Activated CD4-positive, alpha-beta T cell treated with anti-CD3 and anti-CD28 coated beads, Interleukin-2, amount 10 ng/mL, durations not matched to agents 7 days and 5 days (primary cell): Measurements from ENCODE around the gene RAPGEF4. TPM values are rescaled to one million over a fixed set of nuclear protein-coding genes. Genes with fewer than 3 reads are reported as not detected.

Experiments used
- CTCF ChIA-PET: fragments of 350-600 bp; sonication (Branson Sonifier 250); formaldehyde crosslinking; loops from one replicate; lab custom pipeline; 2021; ENCODE audit warnings: antibody characterized with exemption; lab: Charles Lee
- POLR2A ChIA-PET: fragments of 350-600 bp; sonication (Branson Sonifier 250); formaldehyde crosslinking; loops from one replicate; lab custom pipeline; 2021; ENCODE audit warnings: antibody characterized with exemption; lab: Charles Lee
- DNase-seq: peaks from one replicate; pipeline ENCODE4 v3.0.0-alpha.2; 2020
- H3K27ac Mint-ChIP-seq: one replicate; pipeline ENCODE4 v1.8.0; 2021; ENCODE audit warnings: mild to moderate bottlenecking, moderate library complexity, mixed read lengths
- H3K27me3 Mint-ChIP-seq: one replicate; pipeline ENCODE4 v1.8.0; 2021; ENCODE audit warnings: mixed read lengths
- H3K36me3 Mint-ChIP-seq: one replicate; pipeline ENCODE4 v1.8.0; 2021; ENCODE audit warnings: low read depth, mixed read lengths
- H3K4me1 Mint-ChIP-seq: one replicate; pipeline ENCODE4 v1.8.0; 2021; ENCODE audit warnings: mixed read lengths
- H3K4me3 Mint-ChIP-seq: one replicate; pipeline ENCODE4 v1.8.0; 2021; ENCODE audit warnings: mild to moderate bottlenecking, moderate library complexity, mixed read lengths
- H3K9me3 Mint-ChIP-seq: one replicate; pipeline ENCODE4 v1.8.0; 2021; ENCODE audit warnings: mixed read lengths
- total RNA-seq, 2 experiments: library from RNA; stranded (reverse); gene quantifications; one replicate each; pipeline ENCODE4 v1.2.3, GENCODE V29; 2021

The RAPGEF4 gene
- total RNA-seq, 2 experiments from 2014 or later, result 0.62 to 0.77 TPM

DNA sequence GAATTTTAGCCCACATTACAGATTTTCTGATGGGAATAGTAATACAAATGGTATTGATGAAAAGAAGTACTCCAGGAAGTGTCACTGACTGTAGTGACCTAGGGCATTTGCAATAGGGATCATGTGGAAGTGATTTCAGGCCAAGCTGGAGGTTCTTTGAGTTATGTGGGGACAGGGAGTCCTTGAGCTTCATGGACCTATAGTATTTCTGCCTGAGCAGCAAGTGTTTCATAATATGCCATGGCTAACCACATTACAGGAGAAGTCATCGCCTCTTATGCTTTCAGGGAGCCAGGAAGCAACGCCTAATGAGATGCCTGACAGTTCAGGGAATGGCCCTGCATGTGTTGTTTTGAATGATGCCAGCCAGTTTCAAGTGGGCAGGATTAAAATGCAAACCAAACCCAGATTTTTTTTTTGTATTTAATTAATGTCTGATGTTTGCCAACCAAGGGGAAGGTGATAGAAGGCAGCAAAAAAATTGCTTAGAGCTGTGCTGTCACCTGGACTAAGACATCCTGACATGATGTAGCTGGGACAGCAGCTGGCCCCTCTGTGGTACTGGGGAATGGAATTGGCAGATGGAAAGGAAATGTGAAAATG is 109.5 kb downstream of the RAPGEF4 start:
- ChIA-PET POLR2A (no interaction called here), CTCF (interaction anchor here (0.6 kb wide), 1 partner anchor 672 kb away, joined by 3 read pairs; no protein-coding TSS in a partner anchor)
- H3K27me3 Mint-ChIP-seq, result peaks cover 7% of the 10 kb centered on the region
- no peaks in the 10 kb centered on the region for H3K9me3 Mint-ChIP-seq
- no peaks in the 10 kb centered on the region for H3K4me1 Mint-ChIP-seq
- H3K27ac Mint-ChIP-seq, result no peak overlapping the region
- no peaks in the 10 kb centered on the region for H3K36me3 Mint-ChIP-seq
- no peak overlapping the region for H3K4me3 Mint-ChIP-seq
- DNase-seq, result no peak

DNA sequence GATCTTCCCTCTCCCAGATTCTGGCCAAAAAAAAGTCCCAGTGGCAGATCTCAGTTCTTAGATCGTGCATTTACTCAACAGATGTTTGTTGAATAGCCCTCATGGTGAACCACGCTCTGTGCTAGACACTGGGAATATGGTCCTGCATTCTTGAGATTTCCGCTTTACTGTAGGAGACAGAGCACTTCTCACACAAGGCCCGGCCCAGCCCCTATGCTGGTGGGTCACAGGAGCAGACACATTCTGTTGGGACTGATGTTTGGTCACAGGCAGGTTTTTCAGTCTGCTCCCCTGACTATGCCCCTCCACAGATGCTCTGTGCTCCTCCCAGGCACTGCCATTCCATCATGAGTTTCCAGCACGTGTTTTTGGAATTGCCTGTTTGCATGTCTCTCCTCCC is 110.9 kb downstream of the RAPGEF4 start:
- no peaks in the 10 kb centered on the region for H3K9me3 Mint-ChIP-seq
- H3K4me1 Mint-ChIP-seq, result no peaks in the 10 kb centered on the region
- ChIA-PET CTCF (no interaction called here), POLR2A (no interaction called here)
- no peak overlapping the region for H3K4me3 Mint-ChIP-seq
- no peaks in the 10 kb centered on the region for H3K36me3 Mint-ChIP-seq
- H3K27ac Mint-ChIP-seq, result no peak overlapping the region
- no peak for DNase-seq
- H3K27me3 Mint-ChIP-seq, result peaks cover 3% of the 10 kb centered on the region

DNA sequence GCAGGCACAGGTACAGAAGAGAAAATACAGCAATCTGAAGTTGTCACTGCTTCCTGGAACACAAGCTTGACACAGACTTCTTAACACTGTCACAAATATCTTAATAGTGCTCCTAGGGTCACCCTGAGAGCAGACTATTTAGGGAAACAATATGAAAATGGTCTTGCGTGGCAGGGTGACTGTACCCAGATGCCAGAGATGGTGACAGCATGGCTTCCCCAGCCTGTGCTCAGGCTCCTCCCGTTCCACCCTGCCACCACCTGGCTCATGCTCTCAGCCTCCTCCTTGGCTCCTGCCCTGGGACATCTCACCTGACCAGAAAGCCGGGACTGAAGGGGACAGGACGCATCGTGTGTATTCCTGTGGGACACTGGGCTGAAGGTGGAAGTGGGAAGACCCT is 111.5 kb downstream of the RAPGEF4 start:
- peaks cover 3% of the 10 kb centered on the region for H3K27me3 Mint-ChIP-seq
- H3K4me1 Mint-ChIP-seq, result no peaks in the 10 kb centered on the region
- ChIA-PET POLR2A (no interaction called here), CTCF (no interaction called here)
- no peak overlapping the region for H3K27ac Mint-ChIP-seq
- H3K9me3 Mint-ChIP-seq, result no peaks in the 10 kb centered on the region
- no peaks in the 10 kb centered on the region for H3K36me3 Mint-ChIP-seq
- no peak overlapping the region for H3K4me3 Mint-ChIP-seq
- DNase-seq, result no peak

DNA sequence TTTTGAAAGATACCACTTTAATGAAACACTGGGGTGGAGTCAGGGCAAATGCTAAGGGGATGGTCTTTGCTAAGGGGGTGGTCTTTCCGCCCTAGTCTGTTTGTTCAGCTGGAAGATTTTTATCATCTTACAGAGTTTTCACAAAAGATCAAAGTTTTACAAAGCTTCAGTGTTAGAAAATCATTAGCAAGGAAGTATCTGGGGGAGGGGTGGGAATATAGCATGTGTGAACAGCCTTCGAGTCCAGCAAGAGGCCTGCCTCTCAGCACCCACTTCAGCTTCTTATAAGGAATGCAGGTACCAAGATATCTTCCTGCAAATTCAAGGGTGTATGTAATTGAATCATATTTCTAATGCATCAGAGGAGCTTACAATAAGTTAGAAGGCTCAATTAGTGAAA is 112.9 kb downstream of the RAPGEF4 start:
- H3K36me3 Mint-ChIP-seq, result no peaks in the 10 kb centered on the region
- POLR2A ChIA-PET, result interaction anchor here (0.6 kb wide), 1 partner anchor 13 kb away, joined by 7 read pairs; no protein-coding TSS in a partner anchor
- DNase-seq, result no peak
- H3K9me3 Mint-ChIP-seq, result no peaks in the 10 kb centered on the region
- CTCF ChIA-PET, result interaction anchor here (0.8 kb wide), 1 partner anchor 84 kb away, joined by 3 read pairs; no protein-coding TSS in a partner anchor
- no peaks in the 10 kb centered on the region for H3K4me1 Mint-ChIP-seq
- peaks cover 5% of the 10 kb centered on the region for H3K27me3 Mint-ChIP-seq
- no peak overlapping the region for H3K27ac Mint-ChIP-seq
- no peak overlapping the region for H3K4me3 Mint-ChIP-seq

DNA sequence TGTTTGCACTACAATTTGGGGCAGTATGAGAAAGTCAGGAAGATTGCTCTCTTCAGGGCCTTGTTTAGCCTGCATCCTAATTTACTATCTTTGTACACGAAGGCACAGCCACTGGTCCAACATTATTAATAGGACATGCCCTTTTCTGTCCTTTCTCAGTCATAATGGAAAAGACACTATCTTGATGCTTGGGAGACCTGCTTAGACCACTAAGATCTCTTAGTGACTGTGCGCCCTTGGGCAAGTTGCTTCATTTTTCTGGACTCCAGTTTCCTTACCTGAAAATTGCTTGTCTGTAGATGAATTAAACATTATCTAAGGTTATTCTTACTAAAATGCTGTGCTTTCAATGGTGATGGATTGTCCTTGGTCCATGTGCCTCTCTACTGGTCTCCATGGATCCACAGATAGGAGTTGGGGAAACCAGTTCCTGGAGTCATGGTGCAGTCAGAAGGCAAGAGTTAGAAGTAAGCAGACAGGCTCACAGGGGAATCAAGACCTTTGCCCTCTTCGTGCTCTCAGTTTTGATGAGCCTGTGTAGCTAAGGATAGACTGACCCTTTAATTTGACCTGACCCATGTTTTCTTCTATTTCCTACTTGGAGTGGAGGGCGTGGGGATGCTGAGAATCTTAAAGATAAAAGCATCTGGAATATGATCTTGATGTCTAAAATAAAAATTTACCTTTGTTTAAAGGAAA is 114.0 kb downstream of the RAPGEF4 start:
- Mint-ChIP-seq H3K36me3 (no peaks in the 10 kb centered on the region), H3K27ac (no peak overlapping the region), H3K27me3 (peaks cover 5% of the 10 kb centered on the region), H3K4me3 (no peak overlapping the region), H3K4me1 (no peaks in the 10 kb centered on the region), H3K9me3 (no peaks in the 10 kb centered on the region)
- no peak for DNase-seq
- ChIA-PET POLR2A (no interaction called here), CTCF (interaction anchor here (0.8 kb wide), 1 partner anchor 83 kb away, joined by 3 read pairs; no protein-coding TSS in a partner anchor)

DNA sequence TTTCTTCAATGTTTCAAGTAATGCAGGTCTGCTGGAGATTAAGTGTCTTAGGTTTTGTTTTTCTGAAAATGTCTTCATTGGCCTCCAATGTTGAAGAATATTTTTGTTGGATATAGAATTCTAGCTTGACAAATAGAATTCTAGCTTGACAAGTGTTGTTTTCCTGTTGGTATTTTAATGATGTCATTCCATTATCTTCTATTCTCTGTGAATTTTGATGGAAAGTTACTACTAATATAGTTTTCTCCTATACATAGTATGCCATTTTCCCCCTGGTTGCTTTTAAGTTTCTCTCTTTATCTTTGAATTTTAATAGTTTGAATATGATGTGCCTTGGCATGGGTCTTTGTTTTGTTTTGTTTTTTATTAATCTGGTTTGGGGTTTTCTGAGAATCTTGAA is 119.9 kb downstream of the RAPGEF4 start:
- peaks cover 2% of the 10 kb centered on the region for H3K4me1 Mint-ChIP-seq
- H3K36me3 Mint-ChIP-seq, result no peaks in the 10 kb centered on the region
- H3K4me3 Mint-ChIP-seq, result no peak overlapping the region
- CTCF ChIA-PET, result no interaction called here
- DNase-seq, result no peak
- H3K27ac Mint-ChIP-seq, result no peak overlapping the region
- H3K9me3 Mint-ChIP-seq, result no peaks in the 10 kb centered on the region
- H3K27me3 Mint-ChIP-seq, result peaks cover 20% of the 10 kb centered on the region
- POLR2A ChIA-PET, result no interaction called here

DNA sequence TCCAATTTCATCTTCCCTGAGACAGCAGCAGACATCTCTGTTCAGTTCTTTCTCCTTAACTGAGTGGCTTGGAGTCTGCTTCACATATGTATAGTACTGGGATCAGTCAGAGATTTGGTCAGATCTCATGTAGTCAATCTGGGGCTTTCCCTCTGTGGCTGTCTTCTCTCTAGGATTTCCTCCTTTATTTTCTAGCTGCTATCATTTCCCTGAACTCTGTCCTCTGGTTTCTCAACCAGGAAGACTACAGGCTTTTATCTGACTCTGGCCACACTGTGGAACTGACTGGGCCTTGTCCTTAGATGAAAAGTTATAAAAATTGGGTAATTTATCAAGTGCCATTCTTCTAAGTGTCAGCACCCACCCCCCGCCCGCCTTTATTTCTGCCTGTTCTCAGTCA is 121.0 kb downstream of the RAPGEF4 start:
- CTCF ChIA-PET, result interaction anchor here (0.6 to 0.8 kb wide), 2 partner anchors 22 to 41 kb away, joined by 3 to 4 read pairs; no protein-coding TSS in a partner anchor
- H3K27me3 Mint-ChIP-seq, result peaks cover 25% of the 10 kb centered on the region
- H3K9me3 Mint-ChIP-seq, result no peaks in the 10 kb centered on the region
- peaks cover 2% of the 10 kb centered on the region for H3K4me1 Mint-ChIP-seq
- POLR2A ChIA-PET, result no interaction called here
- no peak overlapping the region for H3K27ac Mint-ChIP-seq
- no peaks in the 10 kb centered on the region for H3K36me3 Mint-ChIP-seq
- DNase-seq, result no peak
- H3K4me3 Mint-ChIP-seq, result no peak overlapping the region

DNA sequence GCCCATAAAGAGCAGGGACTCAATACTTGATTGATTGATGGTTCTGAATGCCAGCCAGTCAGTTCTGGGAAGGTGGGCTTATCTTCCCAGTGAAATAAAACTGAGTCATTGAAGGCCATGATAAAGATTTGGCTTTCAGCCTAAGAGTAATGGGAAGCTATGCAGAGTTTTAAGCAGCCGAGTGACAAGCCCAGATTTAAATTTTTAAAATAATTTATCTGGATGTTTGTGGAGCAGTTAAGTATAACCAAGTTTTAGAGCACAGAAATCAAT is 122.8 kb downstream of the RAPGEF4 start:
- peaks cover 24% of the 10 kb centered on the region for H3K27me3 Mint-ChIP-seq
- ChIA-PET POLR2A (no interaction called here), CTCF (no interaction called here)
- peaks cover 2% of the 10 kb centered on the region for H3K4me1 Mint-ChIP-seq
- no peak for DNase-seq
- H3K27ac Mint-ChIP-seq, result no peak overlapping the region
- H3K9me3 Mint-ChIP-seq, result no peaks in the 10 kb centered on the region
- H3K4me3 Mint-ChIP-seq, result no peak overlapping the region
- no peaks in the 10 kb centered on the region for H3K36me3 Mint-ChIP-seq

DNA sequence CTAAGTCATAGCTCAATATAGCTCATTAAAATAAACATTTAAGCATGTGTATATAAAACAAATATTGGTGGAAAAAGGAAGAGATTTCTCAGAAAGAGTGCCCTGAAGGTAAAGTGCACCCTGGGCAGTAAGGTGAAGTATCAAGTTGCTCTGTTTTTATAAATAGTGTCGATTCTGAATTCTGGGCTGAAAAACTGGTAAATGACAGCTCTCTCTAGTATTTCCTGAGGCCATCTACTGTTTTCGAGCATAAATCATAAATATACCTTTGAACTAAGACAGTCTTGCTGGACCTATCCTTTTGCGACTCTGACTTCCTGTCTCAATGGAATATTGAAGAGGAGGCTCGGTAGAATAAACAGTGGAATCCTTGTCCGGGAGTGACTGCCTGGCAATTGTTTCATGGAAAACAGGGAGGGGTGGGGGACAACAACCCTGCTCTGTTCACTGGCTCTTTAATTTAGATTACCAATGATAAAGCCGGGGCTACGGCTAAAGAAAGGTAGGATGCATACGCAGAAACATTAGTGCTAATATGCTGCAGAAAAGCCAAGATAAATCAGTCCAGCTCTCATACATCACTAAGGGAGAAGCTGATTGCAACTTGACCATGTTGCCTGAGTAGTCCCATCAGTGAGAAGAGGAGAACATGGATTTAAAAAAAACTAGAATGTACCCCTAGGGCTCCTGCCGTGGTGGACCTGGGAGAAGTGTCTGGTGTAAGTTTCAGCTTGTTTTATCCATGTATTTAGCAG is 124.1 kb downstream of the RAPGEF4 start:
- no peaks in the 10 kb centered on the region for H3K9me3 Mint-ChIP-seq
- no peak overlapping the region for H3K27ac Mint-ChIP-seq
- CTCF ChIA-PET, result no interaction called here
- H3K4me1 Mint-ChIP-seq, result peaks cover 2% of the 10 kb centered on the region
- no peak overlapping the region for H3K4me3 Mint-ChIP-seq
- H3K27me3 Mint-ChIP-seq, result peaks cover 24% of the 10 kb centered on the region
- no peak for DNase-seq
- H3K36me3 Mint-ChIP-seq, result no peaks in the 10 kb centered on the region
- POLR2A ChIA-PET, result interaction anchor here (0.6 kb wide), 1 partner anchor 317 kb away, joined by 5 read pairs; no protein-coding TSS in a partner anchor

DNA sequence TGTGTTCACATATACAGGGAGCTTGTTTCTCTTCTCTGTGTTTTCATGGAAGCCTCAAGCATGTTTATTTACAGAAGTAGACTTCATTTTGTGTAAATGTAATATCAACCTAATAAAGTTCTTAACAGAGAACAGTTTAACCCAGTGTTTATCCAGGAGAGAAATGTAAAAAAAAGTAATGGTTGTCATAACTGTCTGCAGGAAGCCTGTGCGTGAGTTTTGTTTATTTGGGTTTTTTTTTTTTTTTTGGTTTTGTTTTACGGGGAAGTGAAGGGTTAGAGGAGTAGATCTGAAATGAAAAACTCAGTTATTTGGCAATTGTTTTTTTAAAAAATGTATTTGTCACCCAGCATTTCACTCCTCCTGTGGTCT is 124.7 kb downstream of the RAPGEF4 start:
- CTCF ChIA-PET, result no interaction called here
- H3K4me3 Mint-ChIP-seq, result no peak overlapping the region
- H3K36me3 Mint-ChIP-seq, result no peaks in the 10 kb centered on the region
- H3K27ac Mint-ChIP-seq, result no peak overlapping the region
- H3K9me3 Mint-ChIP-seq, result no peaks in the 10 kb centered on the region
- DNase-seq, result no peak
- peaks cover 2% of the 10 kb centered on the region for H3K4me1 Mint-ChIP-seq
- POLR2A ChIA-PET, result no interaction called here
- H3K27me3 Mint-ChIP-seq, result peaks cover 21% of the 10 kb centered on the region

DNA sequence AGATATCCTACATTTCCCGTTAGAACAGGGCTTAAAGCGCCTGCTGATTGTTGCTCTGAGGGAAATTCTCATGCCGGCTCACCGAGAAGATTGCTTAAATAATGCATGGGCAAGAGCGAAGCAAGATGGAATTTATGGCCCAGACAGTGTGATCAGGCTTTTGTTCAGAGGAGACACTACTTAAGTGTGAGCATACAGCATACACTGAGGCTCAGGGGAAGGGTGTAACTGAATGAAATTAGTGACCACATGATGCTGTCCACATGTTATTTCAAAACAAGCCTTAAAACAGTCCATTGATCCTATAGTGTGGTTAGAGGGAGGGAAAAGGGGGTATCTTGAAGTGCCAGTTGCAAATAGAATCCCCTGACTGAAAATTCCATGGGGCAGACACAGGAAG is 125.5 kb downstream of the RAPGEF4 start:
- DNase-seq, result no peak
- no peaks in the 10 kb centered on the region for H3K9me3 Mint-ChIP-seq
- H3K36me3 Mint-ChIP-seq, result no peaks in the 10 kb centered on the region
- peaks cover 21% of the 10 kb centered on the region for H3K27me3 Mint-ChIP-seq
- ChIA-PET CTCF (no interaction called here), POLR2A (no interaction called here)
- H3K4me1 Mint-ChIP-seq, result peaks cover 2% of the 10 kb centered on the region
- no peak overlapping the region for H3K4me3 Mint-ChIP-seq
- no peak overlapping the region for H3K27ac Mint-ChIP-seq

DNA sequence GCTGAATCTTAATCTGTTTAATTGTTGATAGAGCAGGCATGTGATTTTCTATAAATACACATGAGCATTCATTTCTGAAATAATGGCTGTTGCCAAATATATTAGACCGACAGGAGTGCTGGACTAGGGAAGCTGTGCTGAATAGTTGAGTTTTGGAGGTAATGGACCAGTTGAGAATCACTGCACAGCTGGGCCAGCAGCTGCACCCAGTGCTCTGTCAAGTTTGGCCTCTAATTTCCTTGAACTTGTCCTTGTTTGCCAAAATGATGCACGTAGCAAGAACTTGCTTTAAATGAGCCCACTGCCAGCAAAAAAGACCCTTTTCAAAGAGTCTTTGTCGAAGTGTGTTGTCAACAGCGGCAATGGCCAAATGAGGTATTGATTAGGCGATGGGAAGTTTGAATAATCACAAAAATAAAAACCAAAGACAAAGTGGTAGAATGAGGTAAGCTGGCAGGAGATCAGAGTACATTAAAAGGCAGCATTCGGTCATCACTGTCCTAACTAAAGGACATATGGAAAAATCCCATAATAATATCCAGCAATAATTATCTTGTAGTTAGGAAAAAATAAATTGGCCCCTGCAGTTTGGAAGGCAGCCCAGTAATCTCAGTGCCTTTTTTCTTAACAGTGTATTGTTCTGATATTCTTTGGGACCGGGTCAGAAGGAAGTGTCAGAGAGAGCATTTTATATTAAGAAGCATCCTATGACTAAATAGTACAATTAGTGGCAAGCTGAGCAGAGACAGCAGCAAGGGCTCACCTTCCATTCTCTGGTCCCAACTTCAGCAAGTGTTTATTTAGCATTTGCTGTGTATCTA is 126.2 kb downstream of the RAPGEF4 start:
- Mint-ChIP-seq H3K27ac (no peak overlapping the region), H3K9me3 (no peaks in the 10 kb centered on the region), H3K36me3 (no peaks in the 10 kb centered on the region), H3K4me3 (no peak overlapping the region), H3K27me3 (peaks cover 18% of the 10 kb centered on the region), H3K4me1 (peaks cover 2% of the 10 kb centered on the region)
- no peak for DNase-seq
- CTCF ChIA-PET, result no interaction called here
- POLR2A ChIA-PET, result no interaction called here
